OCI-LY1 (cell line): Measurements from ENCODE around the gene PCNT.

Experiments
- H2AFZ ChIP-seq: fragments of 200-600 bp; sonication (generic), shearing (Covaris generic); 2 replicates; pipeline ENCODE4 v1.6.0; 2014; ENCODE audit warnings: antibody characterized with exemption, mild to moderate bottlenecking, low read length
- H3F3A ChIP-seq: fragments of 200-600 bp; sonication (generic), shearing (Covaris generic); 2 replicates; pipeline ENCODE4 v1.6.0; 2014; ENCODE audit warnings: mild to moderate bottlenecking, antibody characterized with exemption, low read length, moderate library complexity; ENCODE audit not compliant: insufficient read depth
- H3K27ac ChIP-seq: fragments of 200-600 bp; sonication (generic); 2 replicates; pipeline ENCODE4 v1.5.1; 2014; ENCODE audit warnings: low read length, mixed run types, mild to moderate bottlenecking, low read depth; ENCODE audit not compliant: poor library complexity, severe bottlenecking
- H3K27me3 ChIP-seq: fragments of 200-600 bp; sonication (generic); 2 replicates; pipeline ENCODE4 v1.6.0; 2014; ENCODE audit warnings: antibody characterized with exemption, mild to moderate bottlenecking, low read length, moderate library complexity; ENCODE audit not compliant: insufficient read depth
- H3K36me3 ChIP-seq: fragments of 200-600 bp; sonication (generic); 2 replicates; pipeline ENCODE4 v1.6.1; 2014; ENCODE audit warnings: mild to moderate bottlenecking, antibody characterized with exemption, low read length, moderate library complexity, mixed read lengths; ENCODE audit not compliant: insufficient read depth
- H3K4me1 ChIP-seq: fragments of 200-600 bp; sonication (generic); 2 replicates; pipeline ENCODE4 v1.5.1; 2014; ENCODE audit warnings: mild to moderate bottlenecking, low read length, moderate library complexity; ENCODE audit not compliant: insufficient read depth, severe bottlenecking
- H3K4me2 ChIP-seq: fragments of 200-600 bp; sonication (generic), shearing (Covaris generic); 2 replicates; pipeline ENCODE4 v1.6.1; 2014; ENCODE audit warnings: low read length
- H3K4me3 ChIP-seq: fragments of 200-600 bp; sonication (generic); 2 replicates; pipeline ENCODE4 v1.5.1; 2014; ENCODE audit warnings: low read length, low read depth, mild to moderate bottlenecking, mixed read lengths; ENCODE audit not compliant: poor library complexity, severe bottlenecking
- H3K79me2 ChIP-seq: fragments of 200-600 bp; shearing (Covaris generic); 2 replicates; pipeline ENCODE4 v1.6.1; 2016; ENCODE audit warnings: mixed run types, low read length, mixed read lengths; ENCODE audit not compliant: insufficient read depth
- H3K9ac ChIP-seq: fragments of 200-600 bp; sonication (generic), shearing (Covaris generic); 2 replicates; pipeline ENCODE4 v1.6.1; 2014; ENCODE audit warnings: mild to moderate bottlenecking, low read length, mixed read lengths
- H3K9me2 ChIP-seq: fragments of 200-600 bp; sonication (generic), shearing (Covaris generic); 2 replicates; pipeline ENCODE4 v1.6.1; 2014; ENCODE audit warnings: low read depth, mild to moderate bottlenecking, low read length, mixed read lengths
- H3K9me3 ChIP-seq: fragments of 200-600 bp; shearing (Covaris generic); 2 replicates; pipeline ENCODE4 v1.6.1; 2014; ENCODE audit warnings: low read length, mixed read lengths
- H4K20me1 ChIP-seq: fragments of 200-600 bp; sonication (generic), shearing (Covaris generic); 2 replicates; pipeline ENCODE4 v1.6.0; 2016; ENCODE audit warnings: mild to moderate bottlenecking, low read length; ENCODE audit not compliant: insufficient read depth
- CTCF ChIP-seq: fragments of 200-600 bp; sonication (generic), shearing (Covaris generic); IDR thresholded peaks from 2 replicates; pipeline ENCODE4 v1.5.1; 2017; ENCODE audit warnings: mild to moderate bottlenecking, antibody characterized with exemption, low read length, moderate library complexity, mixed read lengths
- EZH2 ChIP-seq: fragments of 200-600 bp; sonication (generic), shearing (Covaris generic); IDR thresholded peaks from 2 replicates; pipeline ENCODE4 v1.8.0; 2017; ENCODE audit warnings: borderline replicate concordance, mixed run types, mild to moderate bottlenecking, antibody characterized with exemption, low read length, moderate library complexity, mixed read lengths

The PCNT gene

GRCh38 chr21:46299167-46299566, 24.8 kb upstream of the PCNT start:
- H3F3A ChIP-seq = no peaks in the 10 kb centered on the region
- no peak overlapping the region for H3K4me2 ChIP-seq
- TF ChIP-seq EZH2 = no peak
- no peak for TF ChIP-seq CTCF
- no peak overlapping the region for H2AFZ ChIP-seq
- no peaks in the 10 kb centered on the region for H4K20me1 ChIP-seq
- no peaks in the 10 kb centered on the region for H3K79me2 ChIP-seq
- no peaks in the 10 kb centered on the region for H3K9me3 ChIP-seq
- H3K27ac ChIP-seq = no peak overlapping the region
- H3K4me1 ChIP-seq = peaks cover 11% of the 10 kb centered on the region
- no peak overlapping the region for H3K4me3 ChIP-seq
- no peak overlapping the region for H3K9ac ChIP-seq
- H3K36me3 ChIP-seq = peaks cover 43% of the 10 kb centered on the region
- no peaks in the 10 kb centered on the region for H3K27me3 ChIP-seq
- no peaks in the 10 kb centered on the region for H3K9me2 ChIP-seq

- no peak overlapping the region for H3K27ac ChIP-seq
- no peaks in the 10 kb centered on the region for H3K9me3 ChIP-seq
- no peaks in the 10 kb centered on the region for H3F3A ChIP-seq
- H3K4me1 ChIP-seq = no peaks in the 10 kb centered on the region
- H3K79me2 ChIP-seq = no peaks in the 10 kb centered on the region
- no peak overlapping the region for H3K4me3 ChIP-seq
- H2AFZ ChIP-seq = no peak overlapping the region
- H3K4me2 ChIP-seq = no peak overlapping the region
- no peaks in the 10 kb centered on the region for H3K9me2 ChIP-seq
- peaks cover 52% of the 10 kb centered on the region for H3K36me3 ChIP-seq
- H3K27me3 ChIP-seq = no peaks in the 10 kb centered on the region
- TF ChIP-seq CTCF = no peak
- TF ChIP-seq EZH2 = no peak
- no peaks in the 10 kb centered on the region for H4K20me1 ChIP-seq
- no peak overlapping the region for H3K9ac ChIP-seq
These were observed 22.2 kb upstream of the PCNT start for GRCh38 chr21:46301759-46302158.

GRCh38 chr21:46304437-46304836, 19.5 kb upstream of the PCNT start:
- Histone ChIP-seq H3F3A (no peaks in the 10 kb centered on the region), H3K27ac (no peak overlapping the region), H3K9ac (no peak overlapping the region), H2AFZ (no peak overlapping the region), H3K9me3 (no peaks in the 10 kb centered on the region), H3K4me3 (no peak overlapping the region), H3K9me2 (no peaks in the 10 kb centered on the region), H3K27me3 (no peaks in the 10 kb centered on the region), H4K20me1 (no peaks in the 10 kb centered on the region), H3K79me2 (no peaks in the 10 kb centered on the region), H3K4me2 (no peak overlapping the region), H3K36me3 (peaks cover 66% of the 10 kb centered on the region), H3K4me1 (no peaks in the 10 kb centered on the region)
- TF ChIP-seq CTCF = no peak
- TF ChIP-seq EZH2 = no peak
